Heart left ventricle (tissue), 16 donors: ENCODE results near the gene ZNF512B. TPM values are rescaled to one million over a fixed set of nuclear protein-coding genes. Genes with fewer than 3 reads are reported as not detected.
"Not testable (repeated sequence)": the region's sequence is repeated elsewhere in the genome, so short reads cannot be mapped to it uniquely, and the experiment has no call there.

ENCODE experiments used
- ATAC-seq, 4 donors: fragments of 200-7000 bp; cut with Tn5 transposase; one replicate each; pipeline ENCODE4 v1.9.1; 2020 to 2022; ENCODE audit warnings: moderate library complexity in 4 of 4, mild to moderate bottlenecking in 3 of 4, moderate number of reproducible peaks in 1 of 4
- DNase-seq, 5 donors: peaks; one replicate each; pipeline ENCODE4 v3.0.0-alpha.2; 2020
- H3K27ac ChIP-seq, 12 donors: fragments of 200-600 bp; sonication (generic) in 4 of 12; one replicate each; pipeline versions ENCODE4 v1.5.0 to v1.8.0; 2016 to 2022; ENCODE audit warnings: mild to moderate bottlenecking in 2 of 12
- H3K27me3 ChIP-seq, 9 donors: fragments of 200-600 bp; sonication (generic) in 2 of 9; one replicate each; pipeline versions ENCODE4 v1.5.1 to v1.8.0; 2016 to 2022; ENCODE audit warnings: mild to moderate bottlenecking in 3 of 9
- H3K36me3 ChIP-seq, 9 donors: fragments of 200-600 bp; sonication (generic) in 2 of 9; one replicate each; pipeline versions ENCODE4 v1.5.0 to v1.8.0; 2018 to 2022; ENCODE audit warnings: mild to moderate bottlenecking in 2 of 9
- H3K4me1 ChIP-seq, 12 donors: fragments of 200-600 bp; sonication (generic) in 4 of 12; one replicate each; pipeline versions ENCODE4 v1.5.0 to v1.8.0; 2016 to 2022; ENCODE audit warnings: mild to moderate bottlenecking in 3 of 12
- H3K4me3 ChIP-seq, 12 donors: fragments of 200-600 bp; sonication (generic) in 4 of 12; one replicate each; pipeline versions ENCODE4 v1.5.0 to v1.8.0; 2017 to 2022; ENCODE audit warnings: mild to moderate bottlenecking in 9 of 12, moderate library complexity in 4 of 12
- H3K9me3 ChIP-seq, 12 donors: fragments of 200-600 bp; sonication (generic) in 4 of 12; one replicate each; pipeline versions ENCODE4 v1.5.0 to v1.8.0; 2016 to 2022; ENCODE audit warnings: mild to moderate bottlenecking in 1 of 12
- CTCF ChIP-seq, 12 donors: fragments of 200-600 bp; sonication (generic) in 4 of 12; IDR thresholded peaks; one replicate each; pipeline versions ENCODE4 v1.5.0 to v1.8.0; 2018 to 2022; ENCODE audit warnings: antibody characterized with exemption in 12 of 12, mild to moderate bottlenecking in 5 of 12
- POLR2A ChIP-seq, 2 donors: fragments of 450-650 bp; IDR thresholded peaks; one replicate each; pipeline ENCODE4 v1.6.1; 2017; ENCODE audit warnings: antibody characterized with exemption in 2 of 2, mild to moderate bottlenecking in 2 of 2, moderate library complexity in 2 of 2
- WGBS, 4 donors: extraction: QIAGEN DNeasy Blood & Tissue Kit in 2 of 4; methylation state at CpG; one replicate each; pipeline versions ENCODE4 v1.1.5 to v1.1.7; 2013 to 2018; 5-methylcytosine and 5-hydroxymethylcytosine counted together
- intact Hi-C, 10 donors: fragments of 100-400 bp; cut with DNase I; formaldehyde crosslinking; loops; one replicate each; pipeline versions ENCODE4 v1.11.1 to v1.14.2; 2022
- polyA plus RNA-seq, 2 donors: library from polyadenylated mRNA; stranded (reverse); fragments of 200-250 nt; gene quantifications; one replicate each; pipeline ENCODE4 v1.2.3, GENCODE V29; 2013
- total RNA-seq, 9 donors: library from RNA; depleted of rRNA in 2 of 9; stranded (reverse); fragments of >200 nt in 2 of 9; fragmentation: NEBNext Ultra II Directional in 3 of 9; extraction: Animal tissue kit (Norgen Biotek cat#: 25700) in 3 of 9; gene quantifications; one replicate each; pipeline versions ENCODE4 v1.1.0 to v1.2.4, GENCODE V29; 2016 to 2023
- donor health status: ischemic (EF 13 %, LVEDD 7.1; RV severe dilation, severe dysfunction).
- donor health status: healthy with polysubstance abuse.
- donor health status: DM: no; HTN: yes; CAD: no.
- donor health status: DM: no; HTN: no; CAD: no.
- donor health status: ischemic (EF 25% LVEDD 6.9; RV normal size, moderate dysfunction).
- donor health status: ischemic (EF 25% LVEDD 5.7; RV mildly dilated, moderate dysfunction).
- donor health status: healthy.
- donor health status: DM: yes; HTN: yes; CAD: no.
- donor health status: ischemic (EF 35%, LVEDD 5.7; RV mildly dilated, moderate dysfunction).
- donor health status: nonischemic (EF 11% LVEDD 7.7; RV severe dilation, severe dysfunction).
- donor health status: DM: yes; HTN: yes; CAD: no.
- donor health status: PGD.
- donor health status: ischemic (EF 29% LVEDD 5.4; RV normal size, mild dysfunction).
- donor health status: nonischemic (EF 23%, LVEDD 6.1; RV moderate dilation, normal function).

The ZNF512B gene
- total and polyA plus RNA-seq, 11 donors: 7.3 to 15.9 (median 12.0) TPM

- no peak overlapping the region for H3K4me3 ChIP-seq
- DNase-seq (peak in 1 of 5 donors; percentile 47), ATAC-seq (no peak)
- H3K27ac ChIP-seq: no peak overlapping the region
- peaks cover 0 to 12% (median 0%) of the 10 kb centered on the region in 12 donors for H3K9me3 ChIP-seq
- H3K36me3 ChIP-seq: peaks cover 0 to 55% (median 8%) of the 10 kb centered on the region in 9 donors
- intact Hi-C loops: loop anchor here in 2 of 10 donors (10.0 kb wide), 2 partner anchors 57 to 207 kb away; partner anchors contain the start of gene SAMD10 (in 1 of the 2)
- 90 to 94% (median 92%) methylated on average over 8 to 11 of the region's 11 CpGs for WGBS, 4 donors
- H3K4me1 ChIP-seq: peaks cover 0 to 14% (median 0%) of the 10 kb centered on the region in 12 donors
- H3K27me3 ChIP-seq: no peaks in the 10 kb centered on the region
- TF ChIP-seq CTCF (IDR thresholded peaks at IDR 0.05): no peak
- TF ChIP-seq POLR2A (IDR thresholded peaks at IDR 0.05): no peak
These were observed 51.9 kb downstream of the ZNF512B start for GRCh38 chr20:63917811-63918210.

- intact Hi-C loops: loop anchor here in 2 of 10 donors (10.0 kb wide), 2 partner anchors 58 to 208 kb away; partner anchors contain the start of gene SAMD10 (in 1 of the 2)
- not testable (repeated sequence) for H3K27me3 ChIP-seq, ATAC-seq, H3K27ac ChIP-seq, H3K4me3 ChIP-seq
- WGBS, 4 donors: 83 to 97% (median 95%) methylated on average over 8 of the region's 8 CpGs
- H3K4me1 ChIP-seq: peaks cover 0 to 28% (median 3%) of the 10 kb centered on the region in 12 donors
- peaks cover 0 to 48% (median 8%) of the 10 kb centered on the region in 9 donors for H3K36me3 ChIP-seq
- peaks cover 0 to 12% (median 0%) of the 10 kb centered on the region in 12 donors for H3K9me3 ChIP-seq
- peak in 1 of 5 donors; percentile 10 for DNase-seq
These were observed 53.3 kb downstream of the ZNF512B start for GRCh38 chr20:63916371-63916939.

- peak overlapping the region in 2 of 12 donors; percentile 39 to 41 for H3K27ac ChIP-seq
- intact Hi-C loops: loop anchor here in 2 of 10 donors (10.0 kb wide), 2 partner anchors 59 to 209 kb away; partner anchors contain the start of gene SAMD10 (in 1 of the 2)
- DNase-seq (peak in 4 of 5 donors; percentile 37 to 79 (median 72)), ATAC-seq (peak; percentile 84 to 87 (median 87))
- H3K4me3 ChIP-seq: no peak overlapping the region
- H3K9me3 ChIP-seq: peaks cover 0 to 12% (median 0%) of the 10 kb centered on the region in 12 donors
- H3K27me3 ChIP-seq: no peaks in the 10 kb centered on the region
- peaks cover 0 to 38% (median 8%) of the 10 kb centered on the region in 9 donors for H3K36me3 ChIP-seq
- TF ChIP-seq POLR2A (IDR thresholded peaks at IDR 0.05) (no peak), CTCF (IDR thresholded peaks at IDR 0.05) (no peak)
- 55 to 69% (median 65%) methylated on average over 6 of the region's 6 CpGs for WGBS, 4 donors
- peaks cover 0 to 38% (median 9%) of the 10 kb centered on the region in 12 donors for H3K4me1 ChIP-seq
These were observed 54.3 kb downstream of the ZNF512B start for GRCh38 chr20:63915471-63915870.

- ATAC-seq: no peak
- intact Hi-C loops: loop anchor here in 5 of 10 donors (5.0 to 10.0 kb wide), 3 partner anchors 59 to 211 kb away; partner anchors contain the start of gene SAMD10 (in 1 of the 5)
- peak in 1 of 5 donors; percentile 28 for DNase-seq
- H3K4me3 ChIP-seq: no peak overlapping the region
- H3K36me3 ChIP-seq: peaks cover 0 to 36% (median 0%) of the 10 kb centered on the region in 9 donors
- WGBS, 4 donors: 93 to 98% (median 94%) methylated on average over 12 of the region's 12 CpGs
- no peaks in the 10 kb centered on the region for H3K27me3 ChIP-seq
- H3K9me3 ChIP-seq: peaks cover 0 to 12% (median 0%) of the 10 kb centered on the region in 12 donors
- H3K27ac ChIP-seq: no peak overlapping the region
- TF ChIP-seq POLR2A (IDR thresholded peaks at IDR 0.05) (no peak), CTCF (IDR thresholded peaks at IDR 0.05) (no peak)
- H3K4me1 ChIP-seq: peaks cover 0 to 53% (median 14%) of the 10 kb centered on the region in 12 donors
These were observed 56.0 kb downstream of the ZNF512B start for GRCh38 chr20:63913768-63914167.
